GM21717 (cell line): ENCODE data around the gene FEM1A.
A peak's percentile ranks its signal among the peaks of the same experiment; 100 is the strongest.
"Not testable (repeated sequence)": the region's sequence is repeated elsewhere in the genome, so short reads cannot be mapped to it uniquely, and the experiment has no call there.

ENCODE experiments used
- ATAC-seq: cut with Tn5 transposase; IDR thresholded peaks from one replicate; pipeline ENCODE4 v1.9.1; 2021; ENCODE audit warnings: mild to moderate bottlenecking, moderate library complexity; ENCODE audit not compliant: unreplicated experiment

Gene FEM1A

GRCh38 chr19:4811328-4812131, 20.0 kb downstream of the FEM1A start:
- no peak for ATAC-seq

- no peak for ATAC-seq
Measured at GRCh38 chr19:4814625-4815425, 23.3 kb downstream of the FEM1A start.

- ATAC-seq = no peak
Measured at GRCh38 chr19:4815426-4816201, 24.1 kb downstream of the FEM1A start.

DNA sequence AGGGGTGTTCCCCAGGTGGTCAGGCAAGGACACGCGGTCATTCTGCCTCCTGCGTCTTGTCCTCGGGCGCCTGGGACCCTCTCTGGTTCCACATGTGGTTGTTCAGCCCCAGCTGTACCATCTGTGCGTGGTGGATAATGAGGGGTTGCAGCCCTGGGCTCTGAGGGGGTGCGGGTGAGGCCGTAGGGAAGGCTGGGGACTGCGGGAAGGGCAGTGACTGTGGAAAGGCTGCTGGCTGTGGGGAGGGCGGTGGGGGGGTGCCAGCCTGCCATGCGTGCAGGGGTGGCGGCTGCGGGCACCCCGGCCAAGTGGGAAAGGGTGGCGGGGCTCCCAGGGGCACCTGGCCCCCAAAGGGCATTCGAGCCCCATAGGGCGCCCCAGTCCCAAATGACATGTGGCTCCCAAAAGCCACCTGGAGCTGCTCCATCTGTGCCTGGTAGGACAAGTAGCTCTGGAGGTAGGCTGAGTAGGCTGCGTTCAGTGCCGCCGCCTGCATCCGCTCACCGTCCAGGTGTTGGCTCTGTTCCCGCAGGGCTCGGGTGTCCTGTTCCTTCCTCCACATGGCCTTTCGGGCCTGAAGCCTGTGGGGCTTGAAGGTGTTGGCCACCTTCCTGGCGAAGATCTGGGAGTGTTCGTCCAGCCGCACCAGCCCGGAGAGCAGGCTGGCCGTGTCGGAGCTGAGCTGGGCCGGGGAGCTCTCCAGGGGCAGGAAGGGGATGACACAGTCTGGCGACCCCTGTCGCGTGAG, 24.8 kb downstream of the FEM1A start:
- ATAC-seq = no peak

DNA sequence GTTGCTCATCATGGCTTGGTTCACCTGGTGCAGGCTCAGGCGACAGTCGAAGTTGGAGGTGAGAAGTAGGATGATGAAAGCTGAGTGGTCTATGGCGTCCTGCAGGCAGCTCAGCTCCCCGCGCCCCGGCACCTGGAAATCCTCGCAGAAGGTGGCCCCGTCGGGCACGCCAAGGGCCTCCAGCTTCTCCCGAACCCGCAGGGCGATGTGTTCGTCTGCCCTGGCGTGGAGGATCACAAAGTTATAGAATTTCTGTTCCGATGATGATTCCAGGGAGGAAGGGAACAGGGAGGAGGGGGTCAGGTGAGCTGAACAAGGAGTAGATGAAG, 25.4 kb downstream of the FEM1A start:
- ATAC-seq = no peak

DNA sequence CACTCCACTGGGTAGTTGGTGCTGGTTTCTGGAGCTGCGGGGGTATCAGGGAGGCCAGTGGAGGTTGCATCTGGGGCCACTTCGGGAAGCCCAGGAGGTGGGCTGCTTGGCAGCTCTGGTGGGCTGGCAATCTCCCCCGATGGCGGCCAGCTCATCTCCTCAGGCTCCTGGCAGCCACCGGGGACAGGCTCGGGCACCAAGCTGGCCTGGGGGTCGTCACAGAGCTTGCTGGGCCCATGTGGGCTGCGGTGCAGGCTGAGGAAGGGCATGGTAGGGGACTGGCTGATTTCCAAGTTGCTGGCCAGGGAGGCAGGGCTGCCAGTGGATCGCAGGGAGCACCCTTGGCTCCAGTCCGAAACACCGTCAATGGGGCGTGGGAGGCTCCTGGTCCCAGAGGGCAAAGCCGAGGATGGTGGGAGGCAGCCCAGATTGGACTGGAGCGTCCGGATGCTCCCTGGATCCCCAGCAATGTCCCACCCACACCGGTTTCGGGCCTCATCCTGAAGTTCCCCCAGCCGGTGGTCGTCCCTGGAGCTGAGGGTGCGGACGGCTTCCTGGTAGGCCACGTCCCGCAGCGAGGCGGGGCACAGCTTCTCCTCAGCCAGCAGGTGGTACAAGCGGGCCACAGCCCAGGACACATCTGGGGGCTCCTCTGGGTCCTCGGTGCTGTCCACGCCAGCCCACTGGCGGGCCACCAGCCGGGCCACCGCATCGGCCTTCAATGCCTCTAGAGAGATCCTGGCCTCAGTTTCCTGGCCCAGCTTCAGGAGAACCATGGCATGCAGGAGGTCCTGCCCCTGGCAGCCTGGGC, 26.1 kb downstream of the FEM1A start:
- no peak for ATAC-seq

DNA sequence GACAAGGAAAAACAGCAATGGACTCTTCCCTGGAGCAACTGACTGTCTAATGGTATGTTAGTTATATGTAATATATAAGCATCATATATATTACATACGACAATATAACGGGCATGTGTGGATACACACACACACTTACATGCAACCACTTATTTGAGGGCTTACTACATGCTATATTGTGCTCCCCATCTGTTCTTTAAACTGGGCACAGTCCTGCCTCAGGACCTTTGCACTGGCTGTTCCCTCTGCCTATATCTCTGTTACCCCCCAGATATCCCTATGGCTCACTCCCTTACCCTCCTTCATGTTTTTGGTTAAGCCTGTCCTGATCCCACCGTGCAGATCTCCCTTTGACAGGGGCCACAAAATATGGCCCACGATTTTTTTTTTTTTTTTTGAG, 29.7 kb downstream of the FEM1A start:
- no peak for ATAC-seq

GRCh38 chr19:4822354-4822753, 30.8 kb downstream of the FEM1A start:
- ATAC-seq = not testable (repeated sequence)

- no peak for ATAC-seq
Measured at GRCh38 chr19:4823577-4823976, 32.0 kb downstream of the FEM1A start.

GRCh38 chr19:4829001-4829712, 37.6 kb downstream of the FEM1A start:
- no peak for ATAC-seq

DNA sequence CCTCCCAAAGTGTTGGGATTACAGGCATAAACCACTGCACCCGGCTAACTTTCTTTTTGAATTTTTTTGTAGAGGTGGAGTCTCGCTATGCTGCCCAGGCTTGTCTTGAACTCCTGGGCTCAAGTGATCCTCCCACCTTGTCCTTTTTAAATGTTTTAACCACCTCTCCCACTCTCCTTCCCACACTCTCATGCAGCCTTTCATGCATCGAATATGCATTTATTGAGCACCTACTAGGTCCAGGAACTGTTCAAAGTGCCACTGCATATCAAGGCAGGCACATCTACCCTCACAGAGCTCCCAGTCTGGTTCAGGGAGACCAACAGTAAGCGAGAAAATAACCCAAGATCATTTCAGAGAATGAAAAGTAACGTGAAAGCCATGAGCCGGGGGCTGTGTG, 38.8 kb downstream of the FEM1A start:
- ATAC-seq = no peak

GRCh38 chr19:4830768-4831265, 39.3 kb downstream of the FEM1A start:
- no peak for ATAC-seq

DNA sequence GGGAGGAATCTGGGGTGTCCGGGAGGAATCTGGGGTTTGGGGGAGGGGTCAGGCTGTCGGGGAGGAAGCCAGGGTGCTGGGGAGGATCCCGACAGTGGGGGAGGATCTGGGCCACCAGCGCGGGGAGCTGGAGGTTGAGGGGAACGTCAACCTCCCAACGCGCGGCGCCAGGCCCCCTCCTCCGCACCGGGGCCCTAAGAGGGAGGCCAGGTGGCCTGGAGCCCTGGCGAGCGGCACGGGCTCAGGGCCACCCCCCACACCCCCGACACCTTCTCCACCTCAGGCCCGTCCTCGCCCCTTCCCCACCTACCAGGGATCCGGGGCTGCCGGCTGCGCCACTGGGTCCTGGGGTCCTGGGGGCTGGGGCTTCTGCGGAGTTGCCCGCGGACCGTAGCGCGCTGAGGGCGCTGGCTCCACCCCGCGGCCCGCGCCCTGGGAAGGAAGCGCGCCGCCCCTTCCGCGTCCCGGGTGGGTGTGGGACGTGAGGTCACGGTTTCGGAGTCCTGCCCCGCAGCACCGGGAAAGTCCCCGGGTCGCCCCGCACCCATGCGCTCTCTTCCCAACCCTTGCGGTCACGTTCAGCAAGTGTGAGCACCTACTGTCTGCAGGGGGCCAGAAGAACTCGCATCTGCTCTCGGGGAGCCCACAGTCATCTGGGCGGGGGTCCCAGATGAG, 39.9 kb downstream of the FEM1A start, which contains the start of gene TICAM1:
TSS of gene TICAM1 (minus strand) at position 409 of the 675 bp plus-strand sequence. CDS start 13,335 bp downstream, outside the sequence.
- peak; percentile 50 for ATAC-seq

DNA sequence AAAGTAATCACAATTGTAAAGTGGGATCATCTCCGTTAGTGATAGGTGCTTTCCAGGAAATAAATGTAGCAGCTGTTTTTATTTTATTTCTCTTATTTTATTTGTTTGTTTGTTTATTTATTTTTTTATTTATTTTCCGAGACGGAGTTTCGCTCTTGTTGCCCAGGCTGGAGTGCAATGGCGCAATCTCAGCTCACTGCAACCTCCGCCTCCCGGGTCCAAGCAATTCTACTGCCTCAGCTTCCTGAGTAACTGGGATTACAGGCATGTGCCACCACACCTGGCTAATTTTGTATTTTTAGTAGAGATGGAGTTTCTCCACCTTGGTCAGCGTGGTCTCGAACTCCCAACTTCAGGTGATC, 40.4 kb downstream of the FEM1A start:
- ATAC-seq = not testable (repeated sequence)

DNA sequence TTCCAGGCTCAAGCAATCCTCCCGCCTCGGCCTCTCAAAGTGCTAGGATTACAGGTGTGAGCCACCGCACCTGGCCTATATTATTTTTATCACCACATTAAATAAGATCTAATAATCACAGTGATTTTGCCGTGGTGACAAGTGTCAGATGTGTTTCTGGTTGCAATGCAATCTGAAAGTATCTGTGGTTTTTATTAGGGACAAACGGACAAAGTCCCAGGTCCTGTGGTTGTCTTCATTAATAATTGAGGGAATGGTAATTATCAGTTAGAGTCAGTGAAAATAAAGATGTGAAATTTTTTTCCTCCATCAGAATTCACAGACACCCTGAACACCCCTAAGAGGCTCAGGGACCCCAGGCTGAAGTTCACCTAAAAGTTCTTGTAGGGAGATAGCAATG, 41.2 kb downstream of the FEM1A start:
- no peak for ATAC-seq

GRCh38 chr19:4839192-4839591, 47.7 kb downstream of the FEM1A start:
- ATAC-seq = no peak

DNA sequence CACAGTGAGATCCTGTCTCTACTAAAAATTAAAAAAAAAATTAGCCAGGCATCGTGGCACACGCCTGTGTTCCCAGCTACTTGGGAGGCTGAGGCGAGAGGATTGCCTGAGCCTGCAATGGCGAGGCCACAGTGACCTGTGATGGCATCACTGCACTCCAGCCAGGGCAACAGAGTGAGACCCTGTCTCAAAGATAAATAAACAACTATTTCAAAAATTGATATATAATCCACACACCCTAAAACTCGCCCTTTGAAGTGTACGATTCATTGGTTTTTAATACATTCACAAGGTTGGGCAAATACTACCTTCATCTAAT, 52.1 kb downstream of the FEM1A start:
- ATAC-seq = no peak

DNA sequence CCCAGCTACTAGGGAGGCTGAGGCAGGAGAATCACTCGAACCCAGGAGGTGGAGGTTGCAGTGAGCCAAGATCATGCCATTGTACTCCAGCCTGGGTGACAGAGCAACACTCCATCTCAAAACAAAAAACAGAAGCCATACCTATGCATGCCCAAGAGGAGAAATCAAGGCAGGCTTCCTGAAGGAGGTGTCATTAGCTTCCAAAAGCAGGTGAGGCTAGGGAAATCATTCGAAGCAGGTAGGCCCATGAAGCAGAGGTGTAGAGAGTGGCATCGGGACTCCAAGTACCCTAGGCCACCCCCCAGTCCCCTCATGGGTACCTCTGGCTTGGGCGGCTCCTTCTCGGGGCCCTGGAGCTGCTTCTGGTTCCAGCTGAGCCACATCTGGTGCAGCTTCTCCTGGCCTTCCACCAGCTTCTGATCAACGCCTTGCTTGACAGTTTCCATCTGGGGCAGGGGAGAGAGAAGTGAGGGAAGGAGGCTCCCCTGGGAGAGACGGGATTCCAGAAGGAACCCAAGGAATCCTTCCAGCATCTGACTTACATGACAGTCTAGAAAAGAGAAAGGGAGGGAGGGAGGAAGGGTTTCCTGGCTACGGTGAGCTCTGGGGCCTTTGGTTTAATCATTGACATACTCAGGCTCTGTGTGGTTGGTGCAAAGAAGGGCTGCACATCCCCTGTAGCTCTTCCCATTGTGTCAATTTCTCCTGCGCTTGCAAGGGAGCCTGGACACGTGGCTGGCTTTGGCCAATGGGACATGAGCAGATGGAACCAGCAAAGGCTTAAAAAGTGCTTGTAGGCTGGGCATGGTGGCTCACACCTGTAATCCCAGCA, 53.0 kb downstream of the FEM1A start:
- ATAC-seq = no peak
